GM12891 (cell line): ENCODE measurements around the gene ARHGAP15.

Experiments
- PAX5 ChIP-seq: IDR thresholded peaks from 2 replicates; pipeline ENCODE4 v1.6.1; 2011; ENCODE audit warnings: low read length, moderate library complexity, mild to moderate bottlenecking; ENCODE audit not compliant: insufficient read depth, severe bottlenecking
- POLR2A ChIP-seq: IDR thresholded peaks from 2 replicates; pipeline ENCODE4 v1.6.1; 2011; ENCODE audit warnings: low read depth, low read length, control low read depth
- POLR2AphosphoS5 ChIP-seq: IDR thresholded peaks from 2 replicates; pipeline ENCODE4 v1.6.1; 2011; ENCODE audit warnings: low read depth, low read length, control low read depth
- POU2F2 ChIP-seq: IDR thresholded peaks from 2 replicates; pipeline ENCODE4 v1.6.1; 2011; ENCODE audit warnings: low read depth, mild to moderate bottlenecking, control low read depth, low read length, moderate library complexity
- SPI1 ChIP-seq: IDR thresholded peaks from 2 replicates; pipeline ENCODE4 v1.6.1; 2011; ENCODE audit warnings: low read depth, low read length, control low read depth
- TAF1 ChIP-seq: IDR thresholded peaks from 2 replicates; pipeline ENCODE4 v1.6.1; 2011; ENCODE audit warnings: low read depth, low read length, control low read depth

- TF ChIP-seq POLR2A = no peak
- TF ChIP-seq POLR2AphosphoS5 = no peak
- TF ChIP-seq TAF1 = no peak
- TF ChIP-seq SPI1 = no peak
- no peak for TF ChIP-seq PAX5
- TF ChIP-seq POU2F2 = no peak
Measured at GRCh38 chr2:143700865-143701264, 571.6 kb downstream of the ARHGAP15 start.
